Heart left ventricle (tissue), 13 donors: Measurements from ENCODE around the gene MAP3K5.

ENCODE experiments used
- POLR2A ChIP-seq, 2 donors: fragments of 450-650 bp; IDR thresholded peaks; one replicate each; pipeline ENCODE4 v1.6.1; 2017; ENCODE audit warnings: antibody characterized with exemption in 2 of 2, mild to moderate bottlenecking in 2 of 2, moderate library complexity in 2 of 2
- TF ChIP-seq, protein P1 (sequence below), 12 donors: fragments of 200-600 bp; sonication (generic) in 4 of 12; IDR thresholded peaks; one replicate each; pipeline versions ENCODE4 v1.5.0 to v1.8.0; 2018 to 2022; ENCODE audit warnings: antibody characterized with exemption in 12 of 12, mild to moderate bottlenecking in 5 of 12
- donor health status: ischemic (EF 13 %, LVEDD 7.1; RV severe dilation, severe dysfunction).
- donor health status: DM: no; HTN: yes; CAD: no.
- donor health status: DM: no; HTN: no; CAD: no.
- donor health status: ischemic (EF 25% LVEDD 6.9; RV normal size, moderate dysfunction).
- donor health status: ischemic (EF 25% LVEDD 5.7; RV mildly dilated, moderate dysfunction).
- donor health status: ischemic (EF 35%, LVEDD 5.7; RV mildly dilated, moderate dysfunction).
- donor health status: nonischemic (EF 11% LVEDD 7.7; RV severe dilation, severe dysfunction).
- donor health status: DM: yes; HTN: yes; CAD: no.
- donor health status: PGD.
- donor health status: ischemic (EF 29% LVEDD 5.4; RV normal size, mild dysfunction).
- donor health status: nonischemic (EF 23%, LVEDD 6.1; RV moderate dilation, normal function).

DNA sequence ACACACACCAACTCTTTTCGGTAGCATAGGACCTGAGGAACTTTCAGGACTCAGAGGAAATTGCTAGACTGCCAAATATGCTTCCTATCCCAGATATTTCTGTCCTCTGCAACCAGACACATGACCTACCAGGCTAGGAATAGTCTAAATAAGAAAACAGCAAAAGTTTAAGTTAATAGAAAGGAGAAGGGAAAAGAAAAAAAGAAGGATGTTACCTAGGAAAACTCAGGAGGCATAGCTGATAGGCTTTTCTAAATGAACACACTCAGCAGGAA lies 74.6 kb downstream of the MAP3K5 start:
- TF ChIP-seq, protein P1, sequence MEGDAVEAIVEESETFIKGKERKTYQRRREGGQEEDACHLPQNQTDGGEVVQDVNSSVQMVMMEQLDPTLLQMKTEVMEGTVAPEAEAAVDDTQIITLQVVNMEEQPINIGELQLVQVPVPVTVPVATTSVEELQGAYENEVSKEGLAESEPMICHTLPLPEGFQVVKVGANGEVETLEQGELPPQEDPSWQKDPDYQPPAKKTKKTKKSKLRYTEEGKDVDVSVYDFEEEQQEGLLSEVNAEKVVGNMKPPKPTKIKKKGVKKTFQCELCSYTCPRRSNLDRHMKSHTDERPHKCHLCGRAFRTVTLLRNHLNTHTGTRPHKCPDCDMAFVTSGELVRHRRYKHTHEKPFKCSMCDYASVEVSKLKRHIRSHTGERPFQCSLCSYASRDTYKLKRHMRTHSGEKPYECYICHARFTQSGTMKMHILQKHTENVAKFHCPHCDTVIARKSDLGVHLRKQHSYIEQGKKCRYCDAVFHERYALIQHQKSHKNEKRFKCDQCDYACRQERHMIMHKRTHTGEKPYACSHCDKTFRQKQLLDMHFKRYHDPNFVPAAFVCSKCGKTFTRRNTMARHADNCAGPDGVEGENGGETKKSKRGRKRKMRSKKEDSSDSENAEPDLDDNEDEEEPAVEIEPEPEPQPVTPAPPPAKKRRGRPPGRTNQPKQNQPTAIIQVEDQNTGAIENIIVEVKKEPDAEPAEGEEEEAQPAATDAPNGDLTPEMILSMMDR (IDR thresholded peaks at IDR 0.05) = no peak
- no peak for TF ChIP-seq POLR2A (IDR thresholded peaks at IDR 0.05)
